Breast epithelium (tissue), 4 donors: ENCODE measurements around the gene DBP. TPM values are rescaled to one million over a fixed set of nuclear protein-coding genes. Genes with fewer than 3 reads are reported as not detected.
"Not testable (repeated sequence)": the region's sequence is repeated elsewhere in the genome, so short reads cannot be mapped to it uniquely, and the experiment has no call there.

Experiments
- DNase-seq, 2 donors: peaks; one replicate each; pipeline ENCODE4 v3.0.0-alpha.2; 2019; ENCODE audit warnings: low spot score in 2 of 2
- H3K27ac ChIP-seq, 2 donors: fragments of 200-600 bp; sonication (generic) in 1 of 2; one replicate each; pipeline ENCODE4 v1.5.1; 2016 to 2019; ENCODE audit warnings: mild to moderate bottlenecking in 1 of 2
- H3K27me3 ChIP-seq, 2 donors: fragments of 200-600 bp; sonication (generic) in 1 of 2; one replicate each; pipeline versions ENCODE4 v1.5.1 to v1.6.0; 2017 to 2019; ENCODE audit warnings: control low read depth in 1 of 2, mild to moderate bottlenecking in 1 of 2
- H3K36me3 ChIP-seq: fragments of 200-600 bp; one replicate; pipeline ENCODE4 v1.5.1; 2019
- H3K4me1 ChIP-seq, 2 donors: fragments of 200-600 bp; sonication (generic); one replicate each; pipeline ENCODE4 v1.5.1; 2016 to 2019; ENCODE audit warnings: control low read depth in 1 of 2
- H3K4me3 ChIP-seq, 3 donors: fragments of 200-600 bp; sonication (generic); 1 replicate in 2 of 3; 2 replicates in 1 of 3; pipeline ENCODE4 v1.5.1; 2016 to 2019; ENCODE audit warnings: mild to moderate bottlenecking in 3 of 3, moderate library complexity in 2 of 3
- H3K9me3 ChIP-seq, 2 donors: fragments of 200-600 bp; sonication (generic) in 1 of 2; one replicate each; pipeline ENCODE4 v1.5.1; 2016 to 2019; ENCODE audit warnings: control low read depth in 1 of 2
- CTCF ChIP-seq, 3 donors: fragments of 450-650 bp; IDR thresholded peaks; one replicate each; pipeline ENCODE4 v1.5.1; 2016 to 2017; ENCODE audit warnings: antibody characterized with exemption in 3 of 3, mild to moderate bottlenecking in 3 of 3, moderate library complexity in 3 of 3
- POLR2A ChIP-seq: fragments of 450-650 bp; IDR thresholded peaks from one replicate; pipeline ENCODE4 v1.6.1; 2016; ENCODE audit warnings: antibody characterized with exemption, mild to moderate bottlenecking, moderate library complexity
- POLR2AphosphoS5 ChIP-seq, 3 donors: sonication (generic); formaldehyde crosslinking; IDR thresholded peaks; one replicate each; pipeline ENCODE4 v1.6.1; 2017; ENCODE audit warnings: antibody characterized with exemption in 3 of 3
- intact Hi-C: fragments of 100-400 bp; cut with DNase I; formaldehyde crosslinking; loops from one replicate; pipeline ENCODE4 v1.15.1; 2023; ENCODE audit warnings: low total_unique reads
- total RNA-seq, 3 donors: library from RNA; depleted of rRNA; stranded (reverse); fragments of >200 nt; gene quantifications; one replicate each; pipeline ENCODE4 v1.1.0, GENCODE V29; 2016

The DBP gene
- total RNA-seq, 3 donors from 2014 or later: 3.9 to 10.8 (median 5.0) TPM

GRCh38 chr19:48659768-48660167 lies 22.6 kb upstream of the DBP start:
- H3K4me1 ChIP-seq: no peaks in the 10 kb centered on the region
- intact Hi-C loops: no loop called here
- no peaks in the 10 kb centered on the region for H3K27me3 ChIP-seq
- TF ChIP-seq POLR2AphosphoS5 (IDR thresholded peaks at IDR 0.05) (no peak), CTCF (IDR thresholded peaks at IDR 0.05) (no peak), POLR2A (no peak)
- H3K27ac ChIP-seq: no peak overlapping the region
- no peak overlapping the region for H3K4me3 ChIP-seq
- H3K9me3 ChIP-seq: no peaks in the 10 kb centered on the region
- H3K36me3 ChIP-seq: no peaks in the 10 kb centered on the region
- no peak for DNase-seq

GRCh38 chr19:48658483-48658882 lies 21.3 kb upstream of the DBP start:
- no peak for DNase-seq
- TF ChIP-seq POLR2AphosphoS5 (IDR thresholded peaks at IDR 0.05): no peak
- TF ChIP-seq CTCF (IDR thresholded peaks at IDR 0.05): no peak
- TF ChIP-seq POLR2A: no peak
- no peak overlapping the region for H3K4me3 ChIP-seq
- no peaks in the 10 kb centered on the region for H3K36me3 ChIP-seq
- no peaks in the 10 kb centered on the region for H3K4me1 ChIP-seq
- H3K27ac ChIP-seq: no peak overlapping the region
- intact Hi-C loops: no loop called here
- no peaks in the 10 kb centered on the region for H3K9me3 ChIP-seq
- H3K27me3 ChIP-seq: no peaks in the 10 kb centered on the region

- H3K27ac ChIP-seq, intact Hi-C loops, H3K4me1 ChIP-seq, H3K27me3 ChIP-seq, H3K4me3 ChIP-seq, DNase-seq, H3K36me3 ChIP-seq, H3K9me3 ChIP-seq: not testable (repeated sequence)
These were observed 20.6 kb upstream of the DBP start for GRCh38 chr19:48657828-48658227.

- H3K27ac ChIP-seq: no peak overlapping the region
- DNase-seq: no peak
- TF ChIP-seq CTCF (IDR thresholded peaks at IDR 0.05) (no peak), POLR2A (no peak), POLR2AphosphoS5 (IDR thresholded peaks at IDR 0.05) (no peak)
- intact Hi-C loops: no loop called here
- no peaks in the 10 kb centered on the region for H3K9me3 ChIP-seq
- no peaks in the 10 kb centered on the region for H3K27me3 ChIP-seq
- no peaks in the 10 kb centered on the region for H3K4me1 ChIP-seq
- H3K36me3 ChIP-seq: no peaks in the 10 kb centered on the region
- no peak overlapping the region for H3K4me3 ChIP-seq
These were observed 19.8 kb upstream of the DBP start for GRCh38 chr19:48656840-48657474.

- Histone ChIP-seq H3K27me3 (no peaks in the 10 kb centered on the region), H3K4me1 (no peaks in the 10 kb centered on the region), H3K4me3 (no peak overlapping the region), H3K36me3 (no peaks in the 10 kb centered on the region), H3K27ac (no peak overlapping the region), H3K9me3 (no peaks in the 10 kb centered on the region)
- TF ChIP-seq POLR2AphosphoS5 (IDR thresholded peaks at IDR 0.05) (no peak), CTCF (IDR thresholded peaks at IDR 0.05) (no peak), POLR2A (no peak)
- intact Hi-C loops: no loop called here
- DNase-seq: no peak
These were observed 17.3 kb upstream of the DBP start for GRCh38 chr19:48654299-48655059.
